ENCODE data around the gene RFX3.

Gene RFX3

GRCh38 chr9:3191715-3192114, 334.1 kb downstream of the RFX3 start:
- no peak for DNase-seq

- no peak for DNase-seq
These were observed 336.5 kb downstream of the RFX3 start for GRCh38 chr9:3189113-3189861.

- no peak for DNase-seq
These were observed 339.1 kb downstream of the RFX3 start for GRCh38 chr9:3186751-3187150.

GRCh38 chr9:3181049-3181953, 344.5 kb downstream of the RFX3 start:
- DNase-seq, result peak; percentile 29 to 59

- no peak for DNase-seq
These were observed 345.1 kb downstream of the RFX3 start for GRCh38 chr9:3180696-3181048.

GRCh38 chr9:3179711-3180110, 346.1 kb downstream of the RFX3 start:
- DNase-seq, result no peak

GRCh38 chr9:3177936-3178335, 347.9 kb downstream of the RFX3 start:
- DNase-seq, result no peak

GRCh38 chr9:3177146-3177761, 348.5 kb downstream of the RFX3 start:
- DNase-seq, result no peak

GRCh38 chr9:3173374-3173773, 352.4 kb downstream of the RFX3 start:
- DNase-seq, result no peak

- no peak for DNase-seq
These were observed 355.0 kb downstream of the RFX3 start for GRCh38 chr9:3170819-3171218.

All from activated CD4-positive, alpha-beta T cell treated with anti-CD3 and anti-CD28 coated beads, Interleukin-2, amount 50 U/mL, for 48 hours (primary cell).